K562 (cell line): Measurements from ENCODE around the gene GNRHR. TPM values are rescaled to one million over a fixed set of nuclear protein-coding genes. Genes with fewer than 3 reads are reported as not detected.

ENCODE experiments used
- ARID2 ChIP-seq: fragments of 450-650 bp; IDR thresholded peaks from 2 replicates; pipeline ENCODE4 v1.6.1; 2017; ENCODE audit warnings: antibody characterized with exemption, mild to moderate bottlenecking
- BRD9 ChIP-seq: fragments of 450-650 bp; IDR thresholded peaks from 2 replicates; pipeline ENCODE4 v1.6.1; 2018; ENCODE audit warnings: low read depth; ENCODE audit not compliant: partially characterized antibody
- CHCHD3 ChIP-seq: fragments of 250-450 bp; sonication (Bioruptor Pico); IDR thresholded peaks from 2 replicates; pipeline ENCODE4 v2.1.2; 2022; ENCODE audit warnings: mild to moderate bottlenecking
- HDAC3 ChIP-seq: fragments of 450-650 bp; IDR thresholded peaks from 2 replicates; pipeline ENCODE4 v1.6.1; 2018; ENCODE audit warnings: borderline replicate concordance, mild to moderate bottlenecking, moderate library complexity; ENCODE audit not compliant: partially characterized antibody
- JUN ChIP-seq, 2 experiments: sonication (generic) in 1 of 2; formaldehyde crosslinking in 1 of 2; IDR thresholded peaks; 2 replicates each; pipeline versions ENCODE4 v1.6.1 to v1.8.0; 2012 to 2022; ENCODE audit warnings: borderline replicate concordance in 2 of 2, mild to moderate bottlenecking in 2 of 2, improper control_type of control experiment in 1 of 2, low read depth in 1 of 2, low read length in 1 of 2, missing genetic modification reagents in 1 of 2
- NFIC ChIP-seq: fragments of 450-650 bp; IDR thresholded peaks from 2 replicates; pipeline ENCODE4 v1.6.1; 2017; ENCODE audit warnings: mild to moderate bottlenecking, inconsistent platforms
- TCFL5 ChIP-seq: fragments of 250-450 bp; sonication (Bioruptor Pico); conservative IDR thresholded peaks from 2 replicates; pipeline ENCODE4 v1.6.1; 2021; ENCODE audit warnings: mild to moderate bottlenecking, moderate library complexity, matching md5 sums
- ZFP36 ChIP-seq: fragments of 150-350 bp; IDR thresholded peaks from 2 replicates; pipeline ENCODE4 v1.6.1; 2018; ENCODE audit warnings: low read length, low read depth; ENCODE audit not compliant: partially characterized antibody
- ZKSCAN3 ChIP-seq: fragments of 250-450 bp; sonication (Bioruptor Pico); IDR thresholded peaks from 2 replicates; pipeline ENCODE4 v1.4.0; 2020
- ZNF175 ChIP-seq: fragments of 200-800 bp; sonication (Bioruptor generic); IDR thresholded peaks from 2 replicates; pipeline ENCODE4 v1.6.1; 2016; ENCODE audit warnings: low read depth, mild to moderate bottlenecking, missing genetic modification characterization, missing compliant biosample characterization
- ZNF644 ChIP-seq: fragments of 200-800 bp; sonication (Bioruptor generic); IDR thresholded peaks from 2 replicates; pipeline ENCODE4 v1.6.1; 2016; ENCODE audit warnings: low read depth, missing genetic modification characterization, missing compliant biosample characterization
- polyA plus RNA-seq, 8 experiments: library from polyadenylated mRNA; depleted of rRNA in 4 of 8; stranded (reverse) in 5 of 8; unstranded in 3 of 8; fragments of >200 nt; fragmentation: Nextera tagmentation in 2 of 8; fragmentation: Illumina TruSeq in 1 of 8; extraction: Ambion mirVana in 2 of 8; extraction: Trizol in 1 of 8; gene quantifications; 2 replicates each; pipeline versions ENCODE4 v1.2.1 to v1.2.3, GENCODE V29; 2011 to 2014; ENCODE audit warnings: inconsistent platforms in 1 of 8, missing spikeins in 1 of 8
- total RNA-seq, 7 experiments: library from RNA; depleted of rRNA in 6 of 7; stranded (reverse); fragments of >200 nt in 6 of 7; fragmentation: Illumina TruSeq in 2 of 7; extraction: Trizol in 2 of 7; gene quantifications; 2 replicates each; pipeline versions ENCODE4 v1.2.1 to v1.2.3, GENCODE V29; 2011 to 2021; ENCODE audit warnings: low replicate concordance in 1 of 7
- TF ChIP-seq, protein P1 (sequence below): fragments of 200-600 bp; sonication (generic); IDR thresholded peaks from one replicate; pipeline ENCODE4 v1.6.1; 2012; ENCODE audit warnings: mild to moderate bottlenecking, low read depth, low read length, inconsistent platforms

GNRHR gene
- total and polyA plus RNA-seq, 9 of the 15 experiments (the other 6 are each of a cell fraction or from before 2014, with no cell fraction given): 0.06 to 0.13 TPM; not detected in 7

DNA sequence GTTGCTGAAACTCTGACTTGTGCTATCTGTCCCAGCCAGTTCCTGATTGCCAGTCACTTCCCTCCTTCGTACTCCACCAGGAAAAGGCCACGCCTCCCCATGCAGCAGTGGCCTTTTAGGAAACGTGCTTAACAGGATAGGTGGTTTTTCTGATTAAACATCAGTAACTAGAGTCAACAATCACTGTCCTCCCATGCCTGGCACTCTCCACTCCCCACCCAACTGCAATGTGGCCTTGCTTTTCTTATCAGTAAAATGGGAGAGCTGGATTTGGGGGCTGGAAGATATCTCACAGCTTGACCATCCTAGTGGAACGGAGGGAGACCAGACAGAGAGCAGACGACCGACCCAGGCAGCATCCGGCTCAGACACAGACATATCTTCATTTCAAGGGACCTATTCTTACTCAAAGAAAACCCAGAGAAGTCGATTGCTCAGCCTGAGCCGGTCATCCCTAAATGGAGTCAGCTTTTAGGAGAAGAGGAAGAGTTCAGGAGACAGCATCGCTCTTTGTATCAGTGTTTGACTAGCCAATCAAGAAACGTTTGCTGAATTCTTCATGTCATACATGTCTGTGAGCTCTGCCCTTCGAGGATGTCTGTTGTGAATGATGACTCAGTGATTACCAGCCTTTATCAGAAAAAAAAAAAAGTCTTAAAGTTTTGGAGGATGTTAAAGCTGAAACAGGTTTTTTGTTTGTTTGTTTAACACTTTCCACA lies 40.5 kb downstream of the GNRHR start (continued):
- TF ChIP-seq ZFP36: no peak
- TF ChIP-seq NFIC: peak; percentile 13; the same call in 1 of the 2 replicates
- no peak for TF ChIP-seq ZKSCAN3 (CRISPR knock-in tag)
- no peak for TF ChIP-seq TCFL5 (CRISPR knock-in tag)
- TF ChIP-seq HDAC3: no peak
- TF ChIP-seq ZNF644: no peak
- TF ChIP-seq JUN (IDR thresholded peaks at IDR 0.05; ENCODE audit: borderline replicate concordance, low read depth, low read length): peak; percentile 53; the same call in 1 of the 2 replicates
- no peak for TF ChIP-seq JUN (CRISPR knock-in tag; IDR thresholded peaks at IDR 0.05; ENCODE audit: borderline replicate concordance)
- no peak for TF ChIP-seq ZNF175
- TF ChIP-seq CHCHD3 (CRISPR knock-in tag): no peak
- TF ChIP-seq, protein P1, sequence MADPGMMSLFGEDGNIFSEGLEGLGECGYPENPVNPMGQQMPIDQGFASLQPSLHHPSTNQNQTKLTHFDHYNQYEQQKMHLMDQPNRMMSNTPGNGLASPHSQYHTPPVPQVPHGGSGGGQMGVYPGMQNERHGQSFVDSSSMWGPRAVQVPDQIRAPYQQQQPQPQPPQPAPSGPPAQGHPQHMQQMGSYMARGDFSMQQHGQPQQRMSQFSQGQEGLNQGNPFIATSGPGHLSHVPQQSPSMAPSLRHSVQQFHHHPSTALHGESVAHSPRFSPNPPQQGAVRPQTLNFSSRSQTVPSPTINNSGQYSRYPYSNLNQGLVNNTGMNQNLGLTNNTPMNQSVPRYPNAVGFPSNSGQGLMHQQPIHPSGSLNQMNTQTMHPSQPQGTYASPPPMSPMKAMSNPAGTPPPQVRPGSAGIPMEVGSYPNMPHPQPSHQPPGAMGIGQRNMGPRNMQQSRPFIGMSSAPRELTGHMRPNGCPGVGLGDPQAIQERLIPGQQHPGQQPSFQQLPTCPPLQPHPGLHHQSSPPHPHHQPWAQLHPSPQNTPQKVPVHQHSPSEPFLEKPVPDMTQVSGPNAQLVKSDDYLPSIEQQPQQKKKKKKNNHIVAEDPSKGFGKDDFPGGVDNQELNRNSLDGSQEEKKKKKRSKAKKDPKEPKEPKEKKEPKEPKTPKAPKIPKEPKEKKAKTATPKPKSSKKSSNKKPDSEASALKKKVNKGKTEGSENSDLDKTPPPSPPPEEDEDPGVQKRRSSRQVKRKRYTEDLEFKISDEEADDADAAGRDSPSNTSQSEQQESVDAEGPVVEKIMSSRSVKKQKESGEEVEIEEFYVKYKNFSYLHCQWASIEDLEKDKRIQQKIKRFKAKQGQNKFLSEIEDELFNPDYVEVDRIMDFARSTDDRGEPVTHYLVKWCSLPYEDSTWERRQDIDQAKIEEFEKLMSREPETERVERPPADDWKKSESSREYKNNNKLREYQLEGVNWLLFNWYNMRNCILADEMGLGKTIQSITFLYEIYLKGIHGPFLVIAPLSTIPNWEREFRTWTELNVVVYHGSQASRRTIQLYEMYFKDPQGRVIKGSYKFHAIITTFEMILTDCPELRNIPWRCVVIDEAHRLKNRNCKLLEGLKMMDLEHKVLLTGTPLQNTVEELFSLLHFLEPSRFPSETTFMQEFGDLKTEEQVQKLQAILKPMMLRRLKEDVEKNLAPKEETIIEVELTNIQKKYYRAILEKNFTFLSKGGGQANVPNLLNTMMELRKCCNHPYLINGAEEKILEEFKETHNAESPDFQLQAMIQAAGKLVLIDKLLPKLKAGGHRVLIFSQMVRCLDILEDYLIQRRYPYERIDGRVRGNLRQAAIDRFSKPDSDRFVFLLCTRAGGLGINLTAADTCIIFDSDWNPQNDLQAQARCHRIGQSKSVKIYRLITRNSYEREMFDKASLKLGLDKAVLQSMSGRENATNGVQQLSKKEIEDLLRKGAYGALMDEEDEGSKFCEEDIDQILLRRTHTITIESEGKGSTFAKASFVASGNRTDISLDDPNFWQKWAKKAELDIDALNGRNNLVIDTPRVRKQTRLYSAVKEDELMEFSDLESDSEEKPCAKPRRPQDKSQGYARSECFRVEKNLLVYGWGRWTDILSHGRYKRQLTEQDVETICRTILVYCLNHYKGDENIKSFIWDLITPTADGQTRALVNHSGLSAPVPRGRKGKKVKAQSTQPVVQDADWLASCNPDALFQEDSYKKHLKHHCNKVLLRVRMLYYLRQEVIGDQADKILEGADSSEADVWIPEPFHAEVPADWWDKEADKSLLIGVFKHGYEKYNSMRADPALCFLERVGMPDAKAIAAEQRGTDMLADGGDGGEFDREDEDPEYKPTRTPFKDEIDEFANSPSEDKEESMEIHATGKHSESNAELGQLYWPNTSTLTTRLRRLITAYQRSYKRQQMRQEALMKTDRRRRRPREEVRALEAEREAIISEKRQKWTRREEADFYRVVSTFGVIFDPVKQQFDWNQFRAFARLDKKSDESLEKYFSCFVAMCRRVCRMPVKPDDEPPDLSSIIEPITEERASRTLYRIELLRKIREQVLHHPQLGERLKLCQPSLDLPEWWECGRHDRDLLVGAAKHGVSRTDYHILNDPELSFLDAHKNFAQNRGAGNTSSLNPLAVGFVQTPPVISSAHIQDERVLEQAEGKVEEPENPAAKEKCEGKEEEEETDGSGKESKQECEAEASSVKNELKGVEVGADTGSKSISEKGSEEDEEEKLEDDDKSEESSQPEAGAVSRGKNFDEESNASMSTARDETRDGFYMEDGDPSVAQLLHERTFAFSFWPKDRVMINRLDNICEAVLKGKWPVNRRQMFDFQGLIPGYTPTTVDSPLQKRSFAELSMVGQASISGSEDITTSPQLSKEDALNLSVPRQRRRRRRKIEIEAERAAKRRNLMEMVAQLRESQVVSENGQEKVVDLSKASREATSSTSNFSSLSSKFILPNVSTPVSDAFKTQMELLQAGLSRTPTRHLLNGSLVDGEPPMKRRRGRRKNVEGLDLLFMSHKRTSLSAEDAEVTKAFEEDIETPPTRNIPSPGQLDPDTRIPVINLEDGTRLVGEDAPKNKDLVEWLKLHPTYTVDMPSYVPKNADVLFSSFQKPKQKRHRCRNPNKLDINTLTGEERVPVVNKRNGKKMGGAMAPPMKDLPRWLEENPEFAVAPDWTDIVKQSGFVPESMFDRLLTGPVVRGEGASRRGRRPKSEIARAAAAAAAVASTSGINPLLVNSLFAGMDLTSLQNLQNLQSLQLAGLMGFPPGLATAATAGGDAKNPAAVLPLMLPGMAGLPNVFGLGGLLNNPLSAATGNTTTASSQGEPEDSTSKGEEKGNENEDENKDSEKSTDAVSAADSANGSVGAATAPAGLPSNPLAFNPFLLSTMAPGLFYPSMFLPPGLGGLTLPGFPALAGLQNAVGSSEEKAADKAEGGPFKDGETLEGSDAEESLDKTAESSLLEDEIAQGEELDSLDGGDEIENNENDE: no peak
- no peak for TF ChIP-seq ARID2
- no peak for TF ChIP-seq BRD9
